Epithelial cell of esophagus (primary cell): ENCODE data around the gene ZDHHC11B.
A peak's percentile ranks its signal among the peaks of the same experiment; 100 is the strongest.
"Not testable (repeated sequence)": the region's sequence is repeated elsewhere in the genome, so short reads cannot be mapped to it uniquely, and the experiment has no call there.

ENCODE experiments used
- DNase-seq: peaks from one replicate; pipeline ENCODE4 v3.0.0; 2010; ENCODE audit warnings: low read depth
- H3K4me3 ChIP-seq: 2 replicates; pipeline ENCODE4 v1.5.1; 2011; ENCODE audit warnings: mild to moderate bottlenecking, low read length, control low read depth
- TF ChIP-seq, protein P1 (sequence below): IDR thresholded peaks from 2 replicates; pipeline ENCODE4 v1.5.1; 2011; ENCODE audit warnings: low read depth, mild to moderate bottlenecking, low read length, control low read depth, inconsistent platforms; ENCODE audit not compliant: insufficient read depth; ENCODE audit errors: missing control alignments

The ZDHHC11B gene

DNA sequence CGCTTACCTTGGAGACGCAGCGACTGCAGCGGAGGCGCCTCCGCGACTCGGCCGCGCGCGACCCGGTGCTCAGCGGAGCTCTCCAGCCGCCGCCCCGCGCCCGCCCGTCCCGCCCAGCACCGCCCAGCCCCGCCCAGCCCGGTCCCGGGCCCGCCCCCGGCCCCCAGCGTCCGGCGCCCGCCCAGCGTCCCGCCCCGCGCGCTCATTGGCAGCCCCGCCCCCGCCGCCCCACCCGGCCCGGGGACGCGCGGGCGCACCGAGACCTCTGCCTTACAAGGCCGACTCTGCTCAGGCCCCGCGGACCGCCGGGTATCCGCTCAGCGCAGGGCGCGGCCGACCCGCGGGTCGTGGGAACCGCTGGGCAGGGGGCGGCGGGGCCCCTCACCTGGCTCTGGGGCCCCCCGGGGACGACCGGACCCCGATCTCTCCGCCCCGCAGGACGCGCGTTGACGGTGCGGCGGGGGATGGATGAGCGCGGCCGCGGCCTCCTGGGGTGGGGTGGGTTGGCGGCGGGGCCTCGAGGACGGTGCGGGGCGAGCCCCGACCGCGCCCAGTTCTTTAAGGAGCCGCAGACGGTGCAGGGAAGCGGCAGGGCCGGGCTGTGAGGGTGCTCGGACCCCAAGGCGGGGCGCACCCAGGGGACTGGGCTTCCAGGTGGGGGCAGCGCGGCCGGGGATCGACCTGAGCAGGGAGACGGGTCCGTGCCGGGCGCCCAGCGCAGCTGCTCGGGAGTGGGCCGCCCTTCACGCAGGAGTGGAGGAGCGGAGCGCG lies 91.1 kb downstream of the ZDHHC11B start, which contains the start of gene TPPP:
TSS of gene TPPP (minus strand) at position 82 of the 771 bp plus-strand sequence. CDS start 15,292 bp downstream, outside the sequence.
- peak within 1 kb of the TSS; percentile 50 for H3K4me3 ChIP-seq
- DNase-seq, result peak; percentile 78

DNA sequence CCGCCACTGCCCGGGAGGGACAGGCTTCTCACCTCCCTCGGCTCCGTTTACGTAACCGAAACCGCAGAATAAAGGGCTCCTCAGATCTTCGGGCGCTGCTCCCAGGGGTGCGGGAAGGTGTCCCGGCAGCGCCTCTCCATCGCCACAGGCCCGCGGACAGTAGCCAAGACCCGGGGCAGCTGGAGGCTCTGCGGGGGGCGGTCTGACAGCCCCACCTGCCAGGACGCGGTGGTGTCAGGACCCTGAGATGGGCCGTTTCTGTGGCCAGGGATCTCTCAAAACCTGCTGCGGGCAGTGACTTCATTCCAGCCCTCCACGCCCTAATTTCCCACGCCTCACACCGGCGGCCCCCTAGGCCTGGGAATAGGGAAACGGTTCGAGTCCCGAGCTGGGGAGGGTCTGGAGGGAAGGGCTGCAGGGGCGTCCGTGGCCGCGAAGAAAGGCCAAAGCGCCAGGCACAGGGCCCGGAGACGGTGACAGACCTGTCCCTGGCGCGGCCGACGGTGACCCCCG lies 91.9 kb downstream of the ZDHHC11B start:
- not testable (repeated sequence) for DNase-seq

DNA sequence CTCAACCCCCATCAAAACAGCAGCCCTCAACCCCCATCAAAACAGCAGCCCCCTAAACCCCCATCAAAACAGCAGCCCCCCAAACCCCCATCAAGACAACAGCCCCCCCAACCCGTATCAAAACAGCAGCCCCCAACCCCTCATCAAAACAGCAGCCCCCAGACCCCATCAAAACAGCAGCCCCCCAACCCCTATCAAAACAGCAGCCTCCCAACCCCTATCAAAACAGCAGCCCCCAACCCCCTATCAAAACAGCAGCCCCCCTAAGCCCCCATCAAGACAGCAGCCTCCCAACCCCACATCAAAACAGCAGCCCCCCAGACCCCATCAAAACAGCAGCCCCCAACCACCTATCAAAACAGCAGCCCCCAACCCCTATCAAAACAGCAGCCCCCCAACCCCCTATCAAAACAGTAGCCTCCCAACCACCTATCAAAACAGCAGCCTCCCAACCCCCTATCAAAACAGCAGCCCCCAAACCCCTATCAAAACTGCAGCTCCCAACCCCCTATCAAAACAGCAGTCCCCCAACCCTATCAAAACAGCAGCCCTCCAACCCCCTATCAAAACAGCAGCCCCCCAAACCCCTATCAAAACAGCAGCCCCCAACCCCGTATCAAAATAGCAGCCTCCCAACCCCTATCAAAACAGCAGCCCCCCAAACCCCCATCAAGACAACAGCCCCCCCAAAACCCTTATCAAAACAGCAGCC lies 92.6 kb downstream of the ZDHHC11B start:
- peak overlapping the region; percentile 50 for H3K4me3 ChIP-seq
- no peak for DNase-seq
- TF ChIP-seq, protein P1, sequence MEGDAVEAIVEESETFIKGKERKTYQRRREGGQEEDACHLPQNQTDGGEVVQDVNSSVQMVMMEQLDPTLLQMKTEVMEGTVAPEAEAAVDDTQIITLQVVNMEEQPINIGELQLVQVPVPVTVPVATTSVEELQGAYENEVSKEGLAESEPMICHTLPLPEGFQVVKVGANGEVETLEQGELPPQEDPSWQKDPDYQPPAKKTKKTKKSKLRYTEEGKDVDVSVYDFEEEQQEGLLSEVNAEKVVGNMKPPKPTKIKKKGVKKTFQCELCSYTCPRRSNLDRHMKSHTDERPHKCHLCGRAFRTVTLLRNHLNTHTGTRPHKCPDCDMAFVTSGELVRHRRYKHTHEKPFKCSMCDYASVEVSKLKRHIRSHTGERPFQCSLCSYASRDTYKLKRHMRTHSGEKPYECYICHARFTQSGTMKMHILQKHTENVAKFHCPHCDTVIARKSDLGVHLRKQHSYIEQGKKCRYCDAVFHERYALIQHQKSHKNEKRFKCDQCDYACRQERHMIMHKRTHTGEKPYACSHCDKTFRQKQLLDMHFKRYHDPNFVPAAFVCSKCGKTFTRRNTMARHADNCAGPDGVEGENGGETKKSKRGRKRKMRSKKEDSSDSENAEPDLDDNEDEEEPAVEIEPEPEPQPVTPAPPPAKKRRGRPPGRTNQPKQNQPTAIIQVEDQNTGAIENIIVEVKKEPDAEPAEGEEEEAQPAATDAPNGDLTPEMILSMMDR, result no peak

More for the DNA sequence above, 91.9 kb downstream of the ZDHHC11B start:
- peak overlapping the region; percentile 50 for H3K4me3 ChIP-seq

DNA sequence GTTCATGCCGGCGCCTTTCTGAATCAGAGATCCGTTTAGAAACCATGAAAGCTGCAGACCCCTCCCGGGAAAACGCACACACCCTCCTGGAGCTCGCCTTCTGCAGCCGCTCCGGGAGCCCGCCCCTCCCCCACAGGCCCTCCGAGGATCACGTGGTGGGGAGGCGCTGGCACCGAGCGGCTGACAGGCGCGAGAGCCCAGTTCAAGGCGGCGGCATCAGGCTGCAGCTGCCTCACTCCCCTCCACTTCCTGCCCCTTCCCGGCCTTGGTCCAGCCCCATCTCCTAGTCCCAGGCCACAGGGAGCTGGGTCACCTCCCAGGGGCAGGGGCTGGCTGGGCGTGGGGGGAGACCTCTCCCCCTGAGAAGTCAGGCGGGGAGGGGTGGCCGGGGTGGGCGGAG lies 93.5 kb downstream of the ZDHHC11B start:
- not testable (repeated sequence) for H3K4me3 ChIP-seq, DNase-seq

DNA sequence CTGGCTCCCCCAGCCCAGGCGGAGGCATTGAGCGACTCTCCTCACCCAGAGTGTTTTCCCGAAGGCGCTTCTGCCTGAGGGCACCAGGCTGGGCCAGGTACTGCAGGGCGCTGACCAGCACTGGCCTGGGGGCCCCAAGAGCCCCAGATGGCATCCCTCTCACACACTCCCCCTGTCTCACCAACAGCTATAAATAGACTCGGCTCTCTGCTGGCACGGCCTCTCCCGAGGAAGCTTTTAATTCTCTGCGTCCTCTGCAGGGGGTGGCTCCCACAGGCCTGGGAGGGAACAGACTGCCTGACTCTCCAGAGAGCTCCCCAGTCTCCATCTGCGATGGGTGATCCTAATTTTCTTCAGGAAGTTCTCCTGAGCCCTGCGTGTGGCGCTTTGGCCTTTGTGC lies 94.2 kb downstream of the ZDHHC11B start:
- not testable (repeated sequence) for DNase-seq, H3K4me3 ChIP-seq

DNA sequence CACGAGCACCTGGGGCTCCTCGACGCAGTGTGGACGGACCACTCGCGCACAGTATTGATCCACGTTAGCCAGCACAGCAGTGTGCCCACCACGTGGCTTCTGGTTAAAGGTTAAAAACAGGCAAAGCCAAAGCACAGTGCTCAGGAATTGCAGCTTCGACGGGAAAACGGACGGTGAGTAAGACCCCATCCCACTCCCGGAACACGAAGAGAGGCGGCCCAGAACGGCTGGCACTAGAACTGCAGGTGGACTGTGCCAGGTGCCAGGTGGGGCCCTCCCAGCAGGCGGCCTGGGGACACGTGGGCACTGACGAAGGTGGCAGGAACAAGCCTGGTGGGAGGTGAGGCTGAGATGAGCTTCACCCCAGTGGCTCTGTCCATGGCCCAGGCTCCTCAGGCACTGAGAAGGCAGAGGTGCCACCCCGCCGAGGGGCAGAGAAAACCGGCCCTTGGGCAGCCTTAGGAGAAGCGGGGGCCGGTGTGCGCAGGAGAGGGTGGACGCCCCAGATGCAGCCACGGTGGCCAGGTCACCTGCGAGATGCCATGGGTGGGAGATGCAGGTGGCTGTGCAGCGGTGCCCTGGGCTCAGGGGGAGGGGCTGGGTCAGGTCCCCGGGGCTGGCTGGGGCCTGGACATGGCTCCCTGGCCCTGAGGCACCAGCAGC lies 96.0 kb downstream of the ZDHHC11B start:
- not testable (repeated sequence) for H3K4me3 ChIP-seq, DNase-seq

DNA sequence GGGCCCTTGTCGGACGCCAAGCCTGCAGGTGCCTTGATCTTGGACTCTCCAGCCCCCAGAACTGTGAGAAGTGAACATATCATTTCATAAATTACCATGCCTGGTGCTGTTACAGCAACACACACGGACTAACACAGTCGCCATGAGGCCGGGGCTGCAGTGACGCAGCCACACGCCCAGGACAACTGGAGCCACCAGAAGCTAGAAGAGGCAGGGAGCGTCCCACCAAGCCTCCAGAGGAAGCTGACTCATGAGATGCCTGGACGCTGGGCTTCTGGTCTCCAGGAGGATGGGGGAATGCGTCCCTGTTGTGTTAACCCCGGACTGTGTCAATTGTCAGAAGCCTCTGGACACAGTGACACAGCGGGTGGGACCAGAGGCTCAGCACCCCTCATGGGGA lies 97.6 kb downstream of the ZDHHC11B start:
- not testable (repeated sequence) for H3K4me3 ChIP-seq, DNase-seq

DNA sequence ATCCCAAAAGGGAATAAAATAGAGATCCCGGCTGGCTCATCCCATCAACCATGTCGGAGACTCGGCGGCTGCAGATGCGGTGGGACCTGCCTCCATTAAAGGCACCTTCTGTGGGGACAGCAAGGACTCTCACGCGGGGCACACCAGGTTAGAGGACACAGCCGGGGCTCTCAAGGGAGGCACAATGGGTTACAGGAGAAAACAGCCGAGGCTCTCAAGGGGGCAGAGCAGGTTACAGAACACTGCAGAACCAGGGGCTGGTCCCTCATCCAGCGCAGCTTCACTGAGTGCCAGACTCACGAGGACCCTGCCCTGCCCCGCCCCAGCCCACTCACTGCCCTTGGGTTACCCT lies 98.4 kb downstream of the ZDHHC11B start:
- not testable (repeated sequence) for H3K4me3 ChIP-seq, DNase-seq

DNA sequence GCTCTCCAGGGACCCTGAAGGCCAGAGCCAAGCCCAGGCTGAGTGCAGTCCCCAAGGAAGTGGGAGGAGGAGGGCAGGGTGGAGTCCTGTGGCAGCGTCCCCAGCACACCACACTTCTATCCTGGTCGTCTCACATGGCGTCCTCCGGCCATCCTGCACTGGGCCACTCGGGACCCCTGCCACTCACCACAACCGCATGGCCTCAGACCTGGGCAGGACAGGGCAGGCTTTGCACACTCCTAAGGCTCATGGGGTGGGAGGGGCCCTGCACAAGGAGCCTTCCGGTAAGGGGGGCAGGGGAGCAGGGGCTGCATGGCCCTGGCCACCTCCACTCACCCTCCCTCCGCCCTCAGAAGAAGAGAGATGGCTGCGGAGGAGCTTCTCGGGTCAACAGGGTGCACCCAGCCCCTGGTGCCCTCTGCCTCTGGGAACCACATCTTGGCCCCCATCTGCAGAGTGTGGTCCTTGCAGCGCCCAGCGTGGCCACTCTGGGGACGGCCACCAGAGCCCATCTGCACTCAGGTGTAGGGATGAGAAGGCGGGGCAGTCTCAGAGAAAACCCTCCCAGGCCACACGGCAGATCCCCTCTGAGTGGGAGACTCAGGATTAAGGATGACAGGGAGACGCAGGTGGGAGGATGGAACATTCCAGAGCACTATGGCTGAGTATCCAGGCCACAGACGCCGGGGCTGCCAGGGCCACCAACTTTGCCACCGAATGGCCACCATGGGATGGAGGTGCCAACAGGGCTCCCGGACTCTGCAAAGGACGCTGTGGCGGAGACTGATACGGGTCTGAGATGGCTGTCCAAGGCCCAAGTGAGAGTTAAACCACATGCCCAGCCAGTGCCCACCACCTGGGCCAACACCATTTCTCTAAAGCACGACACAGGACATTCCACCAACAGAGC lies 99.0 kb downstream of the ZDHHC11B start:
- TF ChIP-seq, protein P1, result no peak
- H3K4me3 ChIP-seq, result no peak overlapping the region
- no peak for DNase-seq

DNA sequence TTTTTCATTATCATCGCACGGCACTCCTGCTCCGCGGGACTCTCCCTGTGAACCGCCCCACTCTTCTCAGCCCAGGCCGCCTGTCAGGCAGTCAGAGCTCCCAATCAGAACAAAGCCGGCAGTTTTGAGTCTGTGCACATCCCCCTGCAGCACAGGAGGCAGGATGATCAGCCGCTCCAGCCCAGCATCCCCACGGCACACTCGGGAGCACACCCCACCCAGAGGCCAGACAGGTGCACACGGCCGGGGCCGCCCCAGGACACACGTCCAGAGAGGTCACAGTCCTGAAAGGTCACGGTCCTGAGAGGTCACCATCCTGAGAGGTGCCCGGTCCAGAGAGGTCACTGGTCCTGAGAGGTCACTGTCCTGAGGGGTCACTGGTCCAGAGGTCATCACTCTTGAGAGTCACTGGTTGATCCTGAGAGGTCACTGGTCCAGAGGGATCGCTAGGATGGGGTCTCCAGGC lies 99.7 kb downstream of the ZDHHC11B start:
- no peak overlapping the region for H3K4me3 ChIP-seq
- TF ChIP-seq, protein P1, result no peak
- DNase-seq, result no peak
